ENCODE data around the gene ALKBH4. TPM values are rescaled to one million over a fixed set of nuclear protein-coding genes. Genes with fewer than 3 reads are reported as not detected.
A peak's percentile ranks its signal among the peaks of the same experiment; 100 is the strongest.

ALKBH4 gene
- total and polyA plus RNA-seq, 2 of the 4 experiments (the other 2 are of a cell fraction): 6.1 to 7.4 TPM

GRCh38 chr7:102473271-102473991 is 8.8 kb upstream of the ALKBH4 start:
- Histone ChIP-seq H2BK20ac (ENCODE audit: low read depth, low read length) (no peak overlapping the region), H3K79me1 (ENCODE audit: low read depth in 1 of 2, low read length in 2 of 2) (peaks cover 0 to 3% of the 10 kb centered on the region in 2 experiments; a peak in 2 of 4 replicates), H3K14ac (replicated peaks; ENCODE audit: low read depth, low read length) (no peak overlapping the region), H2AFZ (replicated peaks; ENCODE audit: low read length, poor library complexity) (no peak overlapping the region), H2AK9ac (replicated peaks; ENCODE audit: low read depth, low read length, poor library complexity) (no peak overlapping the region), H4K5ac (ENCODE audit: low read depth, low read length) (no peak overlapping the region), H2BK5ac (ENCODE audit: low read depth, low read length, poor library complexity, severe bottlenecking) (no peak overlapping the region), H3K36me3 (ENCODE audit: control insufficient read depth, insufficient read depth, low read length) (peaks cover 33% of the 10 kb centered on the region), H3K9me1 (ENCODE audit: insufficient read depth, low read length) (0 out of 2 replicates have a peak, but pooled peaks cover 2% of the 10 kb centered on the region), H3K18ac (ENCODE audit: low read depth, low read length) (no peak overlapping the region), H3K4me3 (ENCODE audit: insufficient read depth, low read depth, low read length) (no peak overlapping the region), H3K27me3 (ENCODE audit: control insufficient read depth, insufficient read depth, low read length) (no peaks in the 10 kb centered on the region), H2BK120ac (ENCODE audit: low read depth, low read length) (no peak overlapping the region), H3K56ac (ENCODE audit: extremely low read depth, insufficient read depth, low read length) (no peak overlapping the region), H3K4me1 (ENCODE audit: control insufficient read depth, insufficient read depth, low read length) (no peaks in the 10 kb centered on the region; the same call in 1 of the 2 replicates), H3K4me2 (ENCODE audit: low read depth, low read length) (no peak overlapping the region), H3K9ac (ENCODE audit: low read depth, low read length) (no peak overlapping the region), H4K91ac (ENCODE audit: insufficient read depth, low read depth, low read length) (no peak overlapping the region), H4K8ac (ENCODE audit: low read depth in 2 of 2, low read length in 2 of 2) (no peak overlapping the region), H3K9me3 (ENCODE audit: control insufficient read depth, insufficient read depth, low read length) (no peaks in the 10 kb centered on the region), H3K27ac (ENCODE audit: insufficient read depth, low read length) (0 out of 2 replicates have a peak overlapping the region, but pooled peaks have one; percentile 37), H2AK5ac (ENCODE audit: low read depth, low read length) (no peak overlapping the region), H3K4ac (ENCODE audit: low read depth, low read length) (no peak overlapping the region), H4K20me1 (ENCODE audit: insufficient read depth, low read length) (peaks cover 5% of the 10 kb centered on the region; the same call in 1 of the 2 replicates), H2BK15ac (ENCODE audit: low read depth, low read length) (no peak overlapping the region), H3K23ac (ENCODE audit: low read depth, low read length) (no peak overlapping the region)
- BruUV-seq (replicated peaks): no TSS peak
- no peak for ATAC-seq (ENCODE audit: low read depth)
- POLR2A ChIA-PET (ENCODE audit: unreplicated experiment): no interaction called here
- CTCF ChIA-PET: no interaction called here
- no peak for DNase-seq
- intact Hi-C loops (cut with micrococcal nuclease): no loop called here
- WGBS, 2 experiments (ENCODE audit: extremely low coverage in 2 of 2, insufficient read length in 1 of 2): 94% methylated on average over 9 of the region's 23 CpGs; no CpG with 5 or more reads in 1 of the 2 experiments
- dilution Hi-C loops (cut with HindIII; ENCODE audit: low sequenced_read_pairs, unreplicated experiment): no loop called here
- TF ChIP-seq CHD1 (IDR thresholded peaks at IDR 0.05; ENCODE audit: low read depth, low read length) (no peak), MAZ (IDR thresholded peaks at IDR 0.05; ENCODE audit: borderline replicate concordance, low read depth, low read length) (no peak), MAFK (IDR thresholded peaks at IDR 0.05; ENCODE audit: low read depth, low read length) (no peak), CEBPB (IDR thresholded peaks at IDR 0.05; ENCODE audit: low read depth, low read length) (no peak), POLR2A (IDR thresholded peaks at IDR 0.05; ENCODE audit: low read depth, low read length) (no peak), SMC3 (IDR thresholded peaks at IDR 0.05; ENCODE audit: low read depth, low read length) (no peak), RCOR1 (IDR thresholded peaks at IDR 0.05; ENCODE audit: insufficient replicate concordance, low read length) (no peak), ELK1 (IDR thresholded peaks at IDR 0.05; ENCODE audit: borderline replicate concordance, low read depth, low read length) (no peak), RFX5 (IDR thresholded peaks at IDR 0.05; ENCODE audit: low read depth, low read length) (no peak), BHLHE40 (IDR thresholded peaks at IDR 0.05; ENCODE audit: low read depth, low read length) (no peak), USF2 (IDR thresholded peaks at IDR 0.05; ENCODE audit: low read depth, low read length) (no peak), RAD21 (IDR thresholded peaks at IDR 0.05; ENCODE audit: low read length) (no peak), MXI1 (IDR thresholded peaks at IDR 0.05; ENCODE audit: borderline replicate concordance, low read depth, low read length) (no peak)
- in situ Hi-C loops (cut with MboI; ENCODE audit: low sequenced_read_pairs): no loop called here
